CD4-positive, CD25-positive, alpha-beta regulatory T cell (primary cell): ENCODE results near the gene WDR6. TPM values are rescaled to one million over a fixed set of nuclear protein-coding genes. Genes with fewer than 3 reads are reported as not detected.
"Not testable (repeated sequence)": the region's sequence is repeated elsewhere in the genome, so short reads cannot be mapped to it uniquely, and the experiment has no call there.

Source experiments
- ATAC-seq, 2 donors: fragments of 150-1000 bp; cut with Tn5 transposase; one replicate each; pipeline ENCODE4 v1.10.0; 2021; ENCODE audit warnings: low read depth in 2 of 2, moderate number of reproducible peaks in 2 of 2, moderate library complexity in 1 of 2
- DNase-seq, 3 donors: peaks; one replicate each; pipeline versions ENCODE4 v3.0.0 to v3.0.0-alpha.2; 2012 to 2022; ENCODE audit warnings: mixed read lengths in 1 of 3
- H3K27ac ChIP-seq: one replicate; pipeline ENCODE4 v1.7.0; 2013; ENCODE audit warnings: mild to moderate bottlenecking, low read length; ENCODE audit not compliant: insufficient read depth, poor library complexity, severe bottlenecking
- H3K27me3 ChIP-seq: one replicate; pipeline ENCODE4 v1.7.0; 2013; ENCODE audit warnings: low read length; ENCODE audit not compliant: control insufficient read depth, insufficient read depth
- H3K36me3 ChIP-seq: one replicate; pipeline ENCODE4 v1.7.0; 2013; ENCODE audit warnings: mild to moderate bottlenecking, low read length, moderate library complexity; ENCODE audit not compliant: control insufficient read depth, insufficient read depth
- H3K4me1 ChIP-seq: 2 replicates; pipeline ENCODE4 v1.7.0; 2013; ENCODE audit warnings: mild to moderate bottlenecking, low read length; ENCODE audit not compliant: insufficient read depth, control insufficient read depth, poor library complexity, severe bottlenecking
- H3K4me3 ChIP-seq: one replicate; pipeline ENCODE4 v1.7.0; 2013; ENCODE audit warnings: low read depth, mild to moderate bottlenecking, low read length, moderate library complexity
- H3K9me3 ChIP-seq, 2 experiments: 1 replicate in 1 of 2; 2 replicates in 1 of 2; pipeline ENCODE4 v1.7.0; 2013; ENCODE audit warnings: low read length in 2 of 2, mild to moderate bottlenecking in 1 of 2, moderate library complexity in 1 of 2; ENCODE audit not compliant: control insufficient read depth in 2 of 2
- H3K27ac Mint-ChIP-seq, 3 donors: one replicate each; pipeline ENCODE4 v1.8.0; 2020 to 2022; ENCODE audit warnings: mild to moderate bottlenecking in 3 of 3, mixed read lengths in 3 of 3, moderate library complexity in 2 of 3
- H3K27me3 Mint-ChIP-seq: one replicate; pipeline ENCODE4 v1.8.0; 2022; ENCODE audit warnings: mild to moderate bottlenecking, mixed read lengths
- H3K36me3 Mint-ChIP-seq: one replicate; pipeline ENCODE4 v1.8.0; 2020; ENCODE audit warnings: mixed read lengths
- H3K4me1 Mint-ChIP-seq, 4 donors: one replicate each; pipeline ENCODE4 v1.8.0; 2020 to 2022; ENCODE audit warnings: mixed read lengths in 4 of 4, mild to moderate bottlenecking in 1 of 4
- H3K4me3 Mint-ChIP-seq, 4 donors: one replicate each; pipeline ENCODE4 v1.8.0; 2020 to 2022; ENCODE audit warnings: mild to moderate bottlenecking in 4 of 4, mixed read lengths in 4 of 4, moderate library complexity in 3 of 4
- H3K9me3 Mint-ChIP-seq, 7 donors: one replicate each; pipeline ENCODE4 v1.8.0; 2020 to 2022; ENCODE audit warnings: mixed read lengths in 7 of 7, mild to moderate bottlenecking in 3 of 7, moderate library complexity in 2 of 7
- polyA plus RNA-seq, 4 donors: library from polyadenylated mRNA; unstranded; fragments of 300-500 nt; fragmentation: Illumina TruSeq; gene quantifications; one replicate each; pipeline ENCODE4 v1.2.3, GENCODE V29; 2021
- total RNA-seq: library from RNA; stranded (reverse); gene quantifications from one replicate; pipeline ENCODE4 v1.2.3, GENCODE V29; 2022

Gene WDR6
- total and polyA plus RNA-seq, 5 donors from 2014 or later = 74.0 to 208 (median 117) TPM

DNA sequence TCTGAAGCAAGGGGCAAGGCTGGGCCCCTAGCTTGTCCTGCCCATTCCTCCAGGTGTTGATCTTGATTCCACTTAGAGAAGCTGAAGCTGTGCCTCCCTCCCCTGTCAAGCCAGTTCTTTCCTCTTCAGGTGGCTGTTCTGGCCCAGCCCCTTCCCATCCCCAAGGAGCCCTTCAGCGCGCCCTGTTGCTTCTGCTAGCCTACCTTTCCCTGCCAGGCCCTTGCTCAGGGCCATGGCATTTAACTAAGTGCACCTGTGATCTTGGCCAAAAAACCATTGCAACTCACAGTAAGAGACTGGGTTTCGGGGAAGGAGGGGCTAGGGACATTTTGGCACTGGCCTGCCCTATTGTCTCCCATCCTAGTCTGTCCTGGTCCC, 1.9 kb upstream of the WDR6 start:
- H3K4me1 ChIP-seq = peaks cover 19% of the 10 kb centered on the region
- H3K27ac Mint-ChIP-seq = no peak overlapping the region
- peak overlapping the region in 2 of 4 donors; percentile 8 to 44 for H3K4me3 Mint-ChIP-seq
- no peaks in the 10 kb centered on the region for H3K9me3 ChIP-seq
- H3K36me3 Mint-ChIP-seq = peaks cover 2% of the 10 kb centered on the region
- no peak overlapping the region for H3K4me3 ChIP-seq
- no peaks in the 10 kb centered on the region for H3K36me3 ChIP-seq
- H3K27me3 ChIP-seq = no peaks in the 10 kb centered on the region
- H3K27ac ChIP-seq = no peak overlapping the region
- ATAC-seq = no peak
- no peak for DNase-seq
- H3K9me3 Mint-ChIP-seq = peaks cover 0 to 1% (median 0%) of the 10 kb centered on the region in 7 donors
- peaks cover 0 to 32% (median 19%) of the 10 kb centered on the region in 4 donors for H3K4me1 Mint-ChIP-seq
- no peaks in the 10 kb centered on the region for H3K27me3 Mint-ChIP-seq

GRCh38 chr3:49005998-49006397, 1.2 kb upstream of the WDR6 start:
- H3K36me3 ChIP-seq = no peaks in the 10 kb centered on the region
- ATAC-seq (no peak), DNase-seq (no peak)
- H3K4me3 Mint-ChIP-seq = peak overlapping the region; percentile 94 to 99 (median 97)
- peak overlapping the region; percentile 61 for H3K4me3 ChIP-seq
- H3K9me3 ChIP-seq = no peaks in the 10 kb centered on the region
- peaks cover 19% of the 10 kb centered on the region for H3K4me1 ChIP-seq
- no peak overlapping the region for H3K27ac Mint-ChIP-seq
- peaks cover 0 to 1% (median 0%) of the 10 kb centered on the region in 7 donors for H3K9me3 Mint-ChIP-seq
- H3K27ac ChIP-seq = peak overlapping the region; percentile 93
- H3K27me3 Mint-ChIP-seq = no peaks in the 10 kb centered on the region
- H3K27me3 ChIP-seq = no peaks in the 10 kb centered on the region
- H3K4me1 Mint-ChIP-seq = peaks cover 0 to 32% (median 19%) of the 10 kb centered on the region in 4 donors
- peaks cover 2% of the 10 kb centered on the region for H3K36me3 Mint-ChIP-seq

- H3K27ac ChIP-seq = peak overlapping the region; percentile 93
- peak in 1 of 3 donors; percentile 32 for DNase-seq
- peaks cover 19% of the 10 kb centered on the region for H3K4me1 ChIP-seq
- H3K27ac Mint-ChIP-seq = peak overlapping the region; percentile 98 to 100 (median 99)
- H3K36me3 ChIP-seq = peaks cover 2% of the 10 kb centered on the region
- H3K27me3 ChIP-seq = no peaks in the 10 kb centered on the region
- H3K9me3 Mint-ChIP-seq = peaks cover 0 to 1% (median 0%) of the 10 kb centered on the region in 7 donors
- ATAC-seq = no peak
- H3K9me3 ChIP-seq = no peaks in the 10 kb centered on the region
- peaks cover 0 to 32% (median 20%) of the 10 kb centered on the region in 4 donors for H3K4me1 Mint-ChIP-seq
- peak overlapping the region; percentile 94 to 99 (median 97) for H3K4me3 Mint-ChIP-seq
- H3K4me3 ChIP-seq = peak overlapping the region; percentile 61
- H3K27me3 Mint-ChIP-seq = no peaks in the 10 kb centered on the region
- H3K36me3 Mint-ChIP-seq = peaks cover 2% of the 10 kb centered on the region
Observed at GRCh38 chr3:49006408-49007067, 653 bp upstream of the WDR6 start.

DNA sequence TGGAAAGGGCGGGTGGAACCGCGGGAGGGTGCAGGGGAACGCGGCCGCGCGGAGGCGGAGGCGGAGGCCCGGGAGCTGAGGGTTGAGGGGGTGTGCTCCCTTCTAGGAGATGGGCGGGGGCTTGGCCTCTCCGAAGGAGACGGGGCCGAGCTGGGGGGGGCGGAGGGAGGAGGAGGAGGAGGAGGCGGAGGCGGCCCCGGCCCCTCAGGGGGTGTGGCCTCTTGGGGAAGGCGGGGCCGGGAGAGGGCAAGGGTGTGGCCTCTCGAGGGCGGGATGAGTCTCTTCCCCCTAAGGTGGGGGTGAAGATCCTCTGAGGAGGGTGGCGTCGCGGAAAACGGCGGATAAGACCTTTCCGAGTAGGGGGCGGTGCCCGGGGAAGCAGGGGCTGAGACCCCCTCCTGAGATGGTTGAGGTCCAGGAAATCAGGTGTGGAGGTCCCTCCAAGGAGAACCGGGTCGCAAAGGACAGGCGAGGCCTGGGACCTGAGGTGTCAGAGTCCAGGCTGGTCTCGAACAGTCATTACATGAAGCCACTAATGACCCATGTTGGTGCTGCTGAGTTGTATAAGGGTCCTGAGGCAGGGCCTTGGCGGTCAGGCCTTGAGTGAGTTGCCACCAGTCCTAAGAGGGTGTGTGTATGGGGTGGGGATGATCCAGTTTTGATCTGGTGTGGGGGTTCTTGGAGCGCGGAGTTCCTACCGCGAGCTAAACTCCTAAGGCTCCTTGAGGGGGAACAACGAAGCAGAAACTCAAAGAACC, 759 bp downstream of the WDR6 start:
- peaks cover 19% of the 10 kb centered on the region for H3K4me1 ChIP-seq
- Mint-ChIP-seq H3K4me1 (peaks cover 0 to 30% (median 24%) of the 10 kb centered on the region in 4 donors), H3K27ac (peak overlapping the region; percentile 98 to 100 (median 99)), H3K9me3 (no peaks in the 10 kb centered on the region), H3K4me3 (peak overlapping the region; percentile 94 to 99 (median 97)), H3K27me3 (no peaks in the 10 kb centered on the region), H3K36me3 (peaks cover 7% of the 10 kb centered on the region)
- H3K9me3 ChIP-seq = no peaks in the 10 kb centered on the region
- H3K4me3 ChIP-seq = peak overlapping the region; percentile 66
- DNase-seq (peak; percentile 78 to 91 (median 86)), ATAC-seq (peak; percentile 47 to 49)
- peak overlapping the region; percentile 93 for H3K27ac ChIP-seq
- peaks cover 16% of the 10 kb centered on the region for H3K36me3 ChIP-seq
- H3K27me3 ChIP-seq = no peaks in the 10 kb centered on the region

- H3K4me1 ChIP-seq = peaks cover 19% of the 10 kb centered on the region
- not testable (repeated sequence) for DNase-seq, H3K27me3 ChIP-seq, H3K9me3 Mint-ChIP-seq, H3K36me3 Mint-ChIP-seq, H3K9me3 ChIP-seq, H3K27me3 Mint-ChIP-seq, ATAC-seq
- peaks cover 0 to 32% (median 26%) of the 10 kb centered on the region in 4 donors for H3K4me1 Mint-ChIP-seq
- H3K4me3 ChIP-seq = peak overlapping the region; percentile 66
- H3K27ac ChIP-seq = peak overlapping the region; percentile 93
- H3K27ac Mint-ChIP-seq = peak overlapping the region in 2 of 3 donors; percentile 99 to 100
- peak overlapping the region; percentile 90 to 99 (median 96) for H3K4me3 Mint-ChIP-seq
- H3K36me3 ChIP-seq = peaks cover 22% of the 10 kb centered on the region
Observed at GRCh38 chr3:49008627-49009026, 1.4 kb downstream of the WDR6 start.

- no peak overlapping the region for H3K4me3 ChIP-seq
- peak overlapping the region; percentile 44 to 94 (median 79) for H3K4me3 Mint-ChIP-seq
- peaks cover 0 to 37% (median 29%) of the 10 kb centered on the region in 4 donors for H3K4me1 Mint-ChIP-seq
- no peak overlapping the region for H3K27ac Mint-ChIP-seq
- ATAC-seq (no peak), DNase-seq (no peak)
- no peaks in the 10 kb centered on the region for H3K9me3 ChIP-seq
- peaks cover 4% of the 10 kb centered on the region for H3K36me3 Mint-ChIP-seq
- peaks cover 29% of the 10 kb centered on the region for H3K36me3 ChIP-seq
- H3K9me3 Mint-ChIP-seq = no peaks in the 10 kb centered on the region
- H3K27me3 ChIP-seq = no peaks in the 10 kb centered on the region
- H3K4me1 ChIP-seq = peaks cover 19% of the 10 kb centered on the region
- peak overlapping the region; percentile 25 for H3K27ac ChIP-seq
- no peaks in the 10 kb centered on the region for H3K27me3 Mint-ChIP-seq
Observed at GRCh38 chr3:49009396-49009795, 2.2 kb downstream of the WDR6 start.

- ATAC-seq (no peak), DNase-seq (no peak)
- Mint-ChIP-seq H3K4me1 (peaks cover 0 to 44% (median 25%) of the 10 kb centered on the region in 4 donors), H3K9me3 (no peaks in the 10 kb centered on the region), H3K27me3 (no peaks in the 10 kb centered on the region), H3K27ac (no peak overlapping the region), H3K36me3 (peaks cover 15% of the 10 kb centered on the region), H3K4me3 (peak overlapping the region in 1 of 4 donors; percentile 51)
- Histone ChIP-seq H3K4me3 (no peak overlapping the region), H3K36me3 (peaks cover 47% of the 10 kb centered on the region), H3K4me1 (peaks cover 14% of the 10 kb centered on the region), H3K9me3 (no peaks in the 10 kb centered on the region), H3K27ac (no peak overlapping the region), H3K27me3 (no peaks in the 10 kb centered on the region)
Observed at GRCh38 chr3:49012441-49013017, 5.3 kb downstream of the WDR6 start.
